H1 (cell line): ENCODE results near the gene RPGRIP1. TPM values are rescaled to one million over a fixed set of nuclear protein-coding genes. Genes with fewer than 3 reads are reported as not detected.
"Not testable (repeated sequence)": the region's sequence is repeated elsewhere in the genome, so short reads cannot be mapped to it uniquely, and the experiment has no call there.

ENCODE experiments used
- CTCF ChIA-PET: fragments of 300-600 bp; sonication (Branson Sonifier 250); formaldehyde crosslinking; loops from one replicate; lab custom pipeline; 2021; ENCODE audit not compliant: partially characterized antibody; lab: Charles Lee
- POLR2A ChIA-PET: fragments of 300-600 bp; sonication (Branson Sonifier 250); formaldehyde crosslinking; loops from one replicate; lab custom pipeline; 2021; ENCODE audit warnings: inconsistent platforms; ENCODE audit not compliant: partially characterized antibody; lab: Charles Lee
- DNase-seq, 2 experiments: peaks; one replicate each; pipeline versions ENCODE4 v3.0.0 to v3.0.0-alpha.2; 2010 to 2022; ENCODE audit warnings: low spot score in 2 of 2, low read depth in 1 of 2, mixed read lengths in 1 of 2
- FAIRE-seq: peaks from 2 replicates; lab custom pipeline; 2011; peaks lifted over from hg19 to GRCh38; lab: Jason Lieb, UNC
- H2AFZ ChIP-seq: 2 replicates; pipeline ENCODE4 v1.8.1; 2012; ENCODE audit warnings: low read length, inconsistent platforms
- H2AK5ac ChIP-seq: 2 replicates; pipeline ENCODE4 v1.6.1; 2013; ENCODE audit warnings: low read depth, low read length
- H2BK120ac ChIP-seq: replicated peaks from 2 replicates; pipeline ENCODE3; 2013; ENCODE audit warnings: low read depth, low read length, inconsistent platforms
- H2BK12ac ChIP-seq: 2 replicates; pipeline ENCODE4 v1.6.1; 2013; ENCODE audit warnings: low read depth, low read length
- H2BK15ac ChIP-seq: 2 replicates; pipeline ENCODE4 v1.6.1; 2013; ENCODE audit warnings: low read length
- H2BK20ac ChIP-seq: 2 replicates; pipeline ENCODE4 v1.6.1; 2013; ENCODE audit warnings: low read length
- H2BK5ac ChIP-seq: 2 replicates; pipeline ENCODE4 v1.6.1; 2013; ENCODE audit warnings: low read depth, low read length
- H3K14ac ChIP-seq: 2 replicates; pipeline ENCODE4 v1.6.1; 2013; ENCODE audit warnings: inconsistent platforms; ENCODE audit not compliant: insufficient read length
- H3K18ac ChIP-seq: 2 replicates; pipeline ENCODE4 v1.6.1; 2013; ENCODE audit warnings: low read length; ENCODE audit errors: extremely low read depth
- H3K23ac ChIP-seq: 2 replicates; pipeline ENCODE4 v1.6.1; 2013; ENCODE audit warnings: inconsistent platforms; ENCODE audit not compliant: insufficient read length
- H3K23me2 ChIP-seq: 2 replicates; pipeline ENCODE4 v1.6.1; 2013; ENCODE audit warnings: low read depth, low read length
- H3K27ac ChIP-seq: 2 replicates; pipeline ENCODE4 v1.6.1; 2011; ENCODE audit warnings: low read depth, low read length, inconsistent platforms
- H3K27me3 ChIP-seq, 4 experiments: replicated peaks in 1 of 4; 1 replicate in 1 of 4; 2 replicates in 3 of 4; pipeline versions ENCODE4 v1.6.1 to v1.8.1; 2011 to 2013; ENCODE audit warnings: low read length in 3 of 4, mild to moderate bottlenecking in 3 of 4, inconsistent platforms in 2 of 4, mixed read lengths in 2 of 4, moderate library complexity in 1 of 4; ENCODE audit not compliant: control insufficient read depth in 3 of 4, insufficient read depth in 3 of 4; ENCODE audit errors: extremely low read depth in 1 of 4
- H3K36me3 ChIP-seq, 4 experiments: 2 replicates each; pipeline versions ENCODE4 v1.6.1 to v1.8.1; 2011 to 2013; ENCODE audit warnings: mild to moderate bottlenecking in 4 of 4, low read length in 3 of 4, moderate library complexity in 2 of 4, control low read depth in 1 of 4, inconsistent platforms in 1 of 4; ENCODE audit not compliant: insufficient read depth in 4 of 4, control insufficient read depth in 2 of 4
- H3K4ac ChIP-seq: replicated peaks from 2 replicates; pipeline ENCODE3; 2013; ENCODE audit warnings: low read length, low read depth, mixed read lengths, inconsistent platforms; ENCODE audit not compliant: insufficient read length
- H3K4me1 ChIP-seq, 4 experiments: replicated peaks in 1 of 4; 1 replicate in 1 of 4; 2 replicates in 3 of 4; pipeline versions ENCODE4 v1.6.1 to v1.8.1; 2011 to 2013; ENCODE audit warnings: low read length in 3 of 4, inconsistent platforms in 2 of 4, mixed read lengths in 1 of 4; ENCODE audit not compliant: insufficient read depth in 4 of 4, control insufficient read depth in 3 of 4
- H3K4me2 ChIP-seq, 2 experiments: 2 replicates each; pipeline versions ENCODE4 v1.6.1 to v1.8.1; 2011 to 2013; ENCODE audit warnings: low read depth in 2 of 2, low read length in 2 of 2, control low read depth in 1 of 2, inconsistent platforms in 1 of 2, mild to moderate bottlenecking in 1 of 2; ENCODE audit not compliant: insufficient read depth in 1 of 2
- H3K4me3 ChIP-seq, 4 experiments: fragments of 200-600, 300-600 bp in 1 of 4; sonication (generic), shearing (Covaris generic), sonication (Bioruptor Twin) in 1 of 4; 2 replicates each; pipeline versions ENCODE4 v1.5.1 to v1.8.1; 2011 to 2016; ENCODE audit warnings: low read length in 4 of 4, low read depth in 3 of 4, control low read depth in 2 of 4, inconsistent platforms in 2 of 4, mild to moderate bottlenecking in 2 of 4, mixed read lengths in 1 of 4, moderate library complexity in 1 of 4; ENCODE audit not compliant: insufficient read depth in 2 of 4; ENCODE audit errors: extremely low read depth in 1 of 4
- H3K56ac ChIP-seq: replicated peaks from 2 replicates; pipeline ENCODE3; 2013; ENCODE audit warnings: low read depth, mild to moderate bottlenecking, mixed read lengths, low read length, inconsistent platforms; ENCODE audit not compliant: insufficient read length
- H3K79me1 ChIP-seq: 2 replicates; pipeline ENCODE4 v1.6.1; 2013; ENCODE audit warnings: low read depth, low read length, control low read depth
- H3K79me2 ChIP-seq, 2 experiments: 2 replicates each; pipeline versions ENCODE4 v1.6.1 to v1.8.1; 2012 to 2013; ENCODE audit warnings: low read length in 2 of 2, mild to moderate bottlenecking in 2 of 2, inconsistent platforms in 1 of 2; ENCODE audit not compliant: insufficient read depth in 2 of 2, control insufficient read depth in 1 of 2
- H3K9ac ChIP-seq, 4 experiments: replicated peaks in 1 of 4; 1 replicate in 1 of 4; 2 replicates in 3 of 4; pipeline versions ENCODE4 v1.6.1 to v1.8.1; 2011 to 2013; ENCODE audit warnings: low read depth in 3 of 4, low read length in 3 of 4, control low read depth in 2 of 4, mild to moderate bottlenecking in 2 of 4, moderate library complexity in 2 of 4, inconsistent platforms in 1 of 4; ENCODE audit errors: extremely low read depth in 1 of 4
- H3K9me3 ChIP-seq, 2 experiments: 2 replicates each; pipeline versions ENCODE4 v1.6.1 to v1.8.1; 2012 to 2013; ENCODE audit warnings: mild to moderate bottlenecking in 2 of 2, moderate library complexity in 2 of 2, control low read depth in 1 of 2, inconsistent platforms in 1 of 2, low read depth in 1 of 2, low read length in 1 of 2, mixed read lengths in 1 of 2; ENCODE audit not compliant: insufficient read depth in 2 of 2
- H4K20me1 ChIP-seq, 2 experiments: replicated peaks in 1 of 2; 2 replicates each; pipeline versions ENCODE3 to v1.8.1; 2011 to 2013; ENCODE audit warnings: inconsistent platforms in 2 of 2, low read length in 2 of 2, mild to moderate bottlenecking in 1 of 2; ENCODE audit not compliant: insufficient read depth in 2 of 2, control insufficient read depth in 1 of 2
- H4K5ac ChIP-seq: 2 replicates; pipeline ENCODE4 v1.6.1; 2013; ENCODE audit warnings: low read length, low read depth, mixed read lengths, inconsistent platforms; ENCODE audit not compliant: insufficient read length
- H4K8ac ChIP-seq: 2 replicates; pipeline ENCODE4 v1.8.0; 2013; ENCODE audit warnings: mild to moderate bottlenecking, moderate library complexity, low read length, inconsistent platforms; ENCODE audit not compliant: insufficient read depth; ENCODE audit errors: extremely low read depth
- H4K91ac ChIP-seq: replicated peaks from 2 replicates; pipeline ENCODE3; 2013; ENCODE audit warnings: low read length, mixed read lengths, inconsistent platforms; ENCODE audit not compliant: insufficient read length
- ASH2L ChIP-seq: fragments of 200-600, 300-600 bp; sonication (generic); IDR thresholded peaks from one replicate; pipeline ENCODE4 v1.7.1; 2017; ENCODE audit warnings: low read length
- ZNF274 ChIP-seq: IDR thresholded peaks from 2 replicates; pipeline ENCODE4 v1.7.0; 2012; ENCODE audit warnings: low read length, borderline replicate concordance; ENCODE audit errors: extremely low read depth
- WGBS, 2 experiments: shearing (Covaris generic) in 1 of 2; methylation state at CpG; one replicate each; pipeline versions ENCODE4 v1.1.6 to v1.1.7; 2013 to 2015; ENCODE audit warnings: low lambda C conversion rate in 2 of 2, mixed read lengths in 2 of 2, inconsistent platforms in 1 of 2, low coverage in 1 of 2, missing lambda C conversion rate in 1 of 2; ENCODE audit not compliant: insufficient replicate concordance in 2 of 2, insufficient coverage in 1 of 2, insufficient read length in 1 of 2; ENCODE audit errors: extremely low coverage in 1 of 2, missing lambda C conversion rate in 1 of 2; 5-methylcytosine and 5-hydroxymethylcytosine counted together
- polyA plus RNA-seq, 7 experiments: library from polyadenylated mRNA; depleted of rRNA in 3 of 7; stranded (reverse) in 5 of 7; unstranded in 2 of 7; fragments of >200 nt in 5 of 7; fragments of 200-250 nt in 2 of 7; gene quantifications; 1 replicate in 5 of 7; 2 replicates in 1 of 7; 4 replicates in 1 of 7; pipeline versions ENCODE4 v1.2.1 to v1.2.3, GENCODE V29; 2011 to 2013; ENCODE audit warnings: missing spikeins in 2 of 7, mixed read lengths in 2 of 7
- total RNA-seq: library from RNA; stranded (reverse); fragmentation: NEBNext Ultra II Directional; extraction: Animal tissue kit (Norgen Biotek cat#: 25700); gene quantifications from 2 replicates; pipeline ENCODE4 v1.2.1, GENCODE V29; 2021

RPGRIP1 gene
- total and polyA plus RNA-seq, 2 of the 8 experiments (the other 6 are each of a cell fraction or from before 2014, with no cell fraction given): 0.36 to 0.65 TPM

- no peak for TF ChIP-seq ZNF274
- no peak for TF ChIP-seq ASH2L
- TF ChIP-seq, all 59 proteins: peak for 0
Measured at GRCh38 chr14:21278632-21279031, 1.3 kb upstream of the RPGRIP1 start (continued).

- not testable (repeated sequence) for H3K4me1 ChIP-seq, H3K4me2 ChIP-seq, H2BK120ac ChIP-seq, H4K8ac ChIP-seq, H3K18ac ChIP-seq, H2BK15ac ChIP-seq, DNase-seq, H3K27ac ChIP-seq, H2BK5ac ChIP-seq, H3K79me1 ChIP-seq, H2BK20ac ChIP-seq, H4K5ac ChIP-seq, H3K36me3 ChIP-seq, H2BK12ac ChIP-seq, H3K56ac ChIP-seq, H2AFZ ChIP-seq, H3K79me2 ChIP-seq, H3K23me2 ChIP-seq, H3K9ac ChIP-seq, H3K4me3 ChIP-seq, H3K27me3 ChIP-seq, H3K4ac ChIP-seq, FAIRE-seq, H4K91ac ChIP-seq, H4K20me1 ChIP-seq, H3K9me3 ChIP-seq, H3K23ac ChIP-seq, H3K14ac ChIP-seq, H2AK5ac ChIP-seq
- 91% methylated on average over 8 of the region's 8 CpGs; no CpG with 5 or more reads in 1 of the 2 experiments for WGBS, 2 experiments
- POLR2A ChIA-PET: interaction anchor here (1.6 to 9.1 kb wide), 3 partner anchors 11 to 34 kb away, joined by 4 to 90 read pairs (median 6); no protein-coding TSS in a partner anchor
- CTCF ChIA-PET: interaction anchor here (1.0 kb wide), 2 partner anchors 9 to 20 kb away, joined by 3 read pairs; no protein-coding TSS in a partner anchor
Measured at GRCh38 chr14:21281917-21282316, 2.0 kb downstream of the RPGRIP1 start.
